ENCODE data around the gene OTUB2.

- no peak for TF ChIP-seq POLR2A (IDR thresholded peaks at IDR 0.05; ENCODE audit: low read depth)
- peak; percentile 71 to 87 (median 79) for TF ChIP-seq CTCF (IDR thresholded peaks at IDR 0.05)
- TF ChIP-seq EP300 (IDR thresholded peaks at IDR 0.05), result no peak
Measured at GRCh38 chr14:94036313-94037167, 10.4 kb downstream of the OTUB2 start.
